HG02610 (cell line): ENCODE results near the gene EPS8.
A peak's percentile ranks its signal among the peaks of the same experiment; 100 is the strongest.

Source experiments
- ATAC-seq: cut with Tn5 transposase; IDR thresholded peaks from one replicate; pipeline ENCODE4 v1.9.1; 2021; ENCODE audit warnings: mild to moderate bottlenecking, moderate library complexity; ENCODE audit not compliant: unreplicated experiment

Gene EPS8

GRCh38 chr12:15789220-15790171, at the start of gene EPS8:
TSS of gene EPS8 (minus strand) at chr12:15789388. CDS start at chr12:15682951, 106,437 bp downstream.
- ATAC-seq, result peak; percentile 90

GRCh38 chr12:15837141-15837790, 48.1 kb upstream of the EPS8 start:
- no peak for ATAC-seq

- no peak for ATAC-seq
Observed at GRCh38 chr12:15834575-15834974, 45.4 kb upstream of the EPS8 start.

GRCh38 chr12:15831315-15831978, 42.3 kb upstream of the EPS8 start:
- ATAC-seq, result no peak

GRCh38 chr12:15830538-15830937, 41.4 kb upstream of the EPS8 start:
- no peak for ATAC-seq

- no peak for ATAC-seq
Observed at GRCh38 chr12:15829949-15830348, 40.8 kb upstream of the EPS8 start.

GRCh38 chr12:15829255-15829654, 40.1 kb upstream of the EPS8 start:
- no peak for ATAC-seq

- no peak for ATAC-seq
Observed at GRCh38 chr12:15827136-15827535, 37.9 kb upstream of the EPS8 start.

GRCh38 chr12:15824516-15824915, 35.3 kb upstream of the EPS8 start:
- no peak for ATAC-seq

GRCh38 chr12:15823360-15824128, 34.4 kb upstream of the EPS8 start:
- ATAC-seq, result no peak

GRCh38 chr12:15819644-15820437, 30.7 kb upstream of the EPS8 start:
- no peak for ATAC-seq

- no peak for ATAC-seq
Observed at GRCh38 chr12:15818418-15818817, 29.2 kb upstream of the EPS8 start.

- ATAC-seq, result no peak
Observed at GRCh38 chr12:15815730-15816129, 26.5 kb upstream of the EPS8 start.

GRCh38 chr12:15811214-15812127, 22.3 kb upstream of the EPS8 start:
- ATAC-seq, result no peak

- ATAC-seq, result no peak
Observed at GRCh38 chr12:15808652-15809051, 19.5 kb upstream of the EPS8 start.

GRCh38 chr12:15808250-15808649, 19.1 kb upstream of the EPS8 start:
- no peak for ATAC-seq

GRCh38 chr12:15806826-15807225, 17.6 kb upstream of the EPS8 start:
- no peak for ATAC-seq

- ATAC-seq, result no peak
Observed at GRCh38 chr12:15801770-15802744, 12.9 kb upstream of the EPS8 start.
